ENCODE results near the gene METTL2A.
"Not testable (repeated sequence)": the region's sequence is repeated elsewhere in the genome, so short reads cannot be mapped to it uniquely, and the experiment has no call there.

GRCh38 chr17:62458483-62458882, 34.8 kb downstream of the METTL2A start:
- not testable (repeated sequence) for TF ChIP-seq POLR2A, CTCF (IDR thresholded peaks at IDR 0.05)

Measured in transverse colon (tissue), 3 donors.